T-helper 1 cell treated with Interleukin-12 subunit alpha and Interleukin-12 subunit beta and Interleukin-4 antibody, amounts not matched to agents 30 ng/mL and 1 ng/mL, for 36 hours (primary cell): ENCODE measurements around the gene PRSS27. TPM values are rescaled to one million over a fixed set of nuclear protein-coding genes. Genes with fewer than 3 reads are reported as not detected.

Experiments
- intact Hi-C: fragments of 100-400 bp; cut with micrococcal nuclease; formaldehyde crosslinking; loops from one replicate; pipeline ENCODE4 v1.15.1; 2024
- total RNA-seq: library from RNA; stranded (reverse); gene quantifications from 2 replicates; pipeline ENCODE4 v1.2.3, GENCODE V29; 2022

PRSS27 gene
- total RNA-seq, 1 donor from 2014 or later, result 0.88 TPM

GRCh38 chr16:2752035-2752849 lies 32.2 kb upstream of the PRSS27 start, which contains the start of gene SRRM2:
Gene SRRM2 (plus strand): TSS chr16:2752638. CDS start chr16:2756365, 3,727 bp downstream.
- intact Hi-C loops, result loop anchor here (1.0 to 10.0 kb wide), 11 partner anchors 25 to 705 kb away; partner anchors contain the start of genes ELOB, KCTD5, NTHL1 and TSC2

- intact Hi-C loops, result loop anchor here (1.0 to 10.0 kb wide), 11 partner anchors 26 to 704 kb away; partner anchors contain the start of genes ELOB, KCTD5, NTHL1 and TSC2
Observed at GRCh38 chr16:2751577-2752034, 31.6 kb upstream of the PRSS27 start.

- intact Hi-C loops, result loop anchor here (10.0 kb wide), 1 partner anchor 405 kb away; no protein-coding TSS in a partner anchor
Observed at GRCh38 chr16:2749936-2750335, 29.9 kb upstream of the PRSS27 start.

- intact Hi-C loops, result no loop called here
Observed at GRCh38 chr16:2749476-2749875, 29.5 kb upstream of the PRSS27 start.

- intact Hi-C loops, result no loop called here
Observed at GRCh38 chr16:2748757-2749455, 28.9 kb upstream of the PRSS27 start.

GRCh38 chr16:2745961-2746360 lies 25.9 kb upstream of the PRSS27 start:
- intact Hi-C loops, result no loop called here

- intact Hi-C loops, result no loop called here
Observed at GRCh38 chr16:2745116-2745890, 25.3 kb upstream of the PRSS27 start.

- intact Hi-C loops, result no loop called here
Observed at GRCh38 chr16:2744711-2745110, 24.7 kb upstream of the PRSS27 start.

- intact Hi-C loops, result no loop called here
Observed at GRCh38 chr16:2743007-2743810, 23.2 kb upstream of the PRSS27 start.

- intact Hi-C loops, result no loop called here
Observed at GRCh38 chr16:2742323-2743006, 22.4 kb upstream of the PRSS27 start.

- intact Hi-C loops, result no loop called here
Observed at GRCh38 chr16:2741168-2741567, 21.1 kb upstream of the PRSS27 start.

- intact Hi-C loops, result no loop called here
Observed at GRCh38 chr16:2740476-2740875, 20.5 kb upstream of the PRSS27 start.

GRCh38 chr16:2739625-2740430 lies 19.8 kb upstream of the PRSS27 start:
- intact Hi-C loops, result no loop called here

- intact Hi-C loops, result no loop called here
Observed at GRCh38 chr16:2738615-2739014, 18.6 kb upstream of the PRSS27 start.

- intact Hi-C loops, result no loop called here
Observed at GRCh38 chr16:2737895-2738418, 17.9 kb upstream of the PRSS27 start.

GRCh38 chr16:2737238-2737605 lies 17.2 kb upstream of the PRSS27 start:
- intact Hi-C loops, result no loop called here

- intact Hi-C loops, result no loop called here
Observed at GRCh38 chr16:2736476-2737237, 16.6 kb upstream of the PRSS27 start.

- intact Hi-C loops, result no loop called here
Observed at GRCh38 chr16:2734844-2735515, 15.0 kb upstream of the PRSS27 start.
